ENCODE data around the gene HSH2D. TPM values are rescaled to one million over a fixed set of nuclear protein-coding genes. Genes with fewer than 3 reads are reported as not detected.

The HSH2D gene
- total and polyA plus RNA-seq, 2 of the 13 experiments (the other 11 are each of a cell fraction or from before 2014, with no cell fraction given) = 0.69 to 3.2 TPM

GRCh38 chr19:16193466-16193865 lies 50.0 kb downstream of the HSH2D start (continued):
- TF ChIP-seq SUZ12 (IDR thresholded peaks at IDR 0.05; ENCODE audit: low read depth, low read length) (no peak), ONECUT2 (CRISPR knock-in tag; IDR thresholded peaks at IDR 0.05) (no peak), PCBP2 (optimal IDR thresholded peaks at IDR 0.05; ENCODE audit: low read depth, low read length, poor library complexity, severe bottlenecking) (no peak), SIX1 (CRISPR knock-in tag; IDR thresholded peaks at IDR 0.05; ENCODE audit: borderline replicate concordance) (no peak), SMARCC2 (IDR thresholded peaks at IDR 0.05) (no peak), AKAP8 (CRISPR knock-in tag; IDR thresholded peaks at IDR 0.05) (no peak), ZBTB44 (CRISPR knock-in tag; IDR thresholded peaks at IDR 0.05) (no peak), TEF (CRISPR knock-in tag; IDR thresholded peaks at IDR 0.05) (no peak)

- Histone ChIP-seq H4K20me1 (ENCODE audit: insufficient read depth, low read length) (no peaks in the 10 kb centered on the region), H3K36me3 (replicated peaks in 1 of 2; ENCODE audit: control insufficient read depth in 1 of 2, insufficient read depth in 2 of 2, low read length in 2 of 2) (peaks cover 2 to 9% of the 10 kb centered on the region in 2 experiments; a peak in 3 of 5 replicates), H3K9me3 (ENCODE audit: low read length) (no peaks in the 10 kb centered on the region), H2AFZ (ENCODE audit: low read length) (peak overlapping the region; percentile 92), H3K9ac (ENCODE audit: insufficient read depth, low read depth, low read length) (peak overlapping the region; percentile 83), H3K27me3 (ENCODE audit: control insufficient read depth in 1 of 2, insufficient read depth in 2 of 2, low read length in 2 of 2) (no peaks in the 10 kb centered on the region; a peak in 1 of 5 replicates), H3K4me3 (replicated peaks in 1 of 3; ENCODE audit: insufficient read depth in 1 of 3, low read depth in 2 of 3, low read length in 3 of 3) (peak overlapping the region; percentile 49 to 80 (median 62)), H3K4me2 (ENCODE audit: low read depth, low read length) (peak overlapping the region; percentile 98), H3K4me1 (ENCODE audit: insufficient read depth, low read length) (peaks cover 46% of the 10 kb centered on the region), H3K79me2 (ENCODE audit: insufficient read depth, low read length) (peaks cover 23% of the 10 kb centered on the region), H3K27ac (ENCODE audit: extremely low read length, insufficient read depth, low read length) (peak overlapping the region; percentile 82)
- FAIRE-seq = no peak
- intact Hi-C loops (cut with micrococcal nuclease; ENCODE audit: unreplicated experiment) = loop anchor here (1.0 kb wide), 1 partner anchor 12 kb away; the partner anchor contains the start of gene FAM32A
- ChIA-PET POLR2A (interaction anchor here (0.5 to 4.5 kb wide), 5 partner anchors 9 to 988 kb away, joined by 3 to 44 read pairs (median 3); partner anchors contain the start of gene FAM32A), CTCF (ENCODE audit: low intra/inter-chr PET ratio, low total read pairs) (no interaction called here)
- 4% methylated on average over 2 of the region's 2 CpGs for WGBS (ENCODE audit: low lambda C conversion rate)
- no peak for ATAC-seq
- in situ Hi-C loops (cut with HindIII; ENCODE audit: extremely low pct_ligation_motif_present, low pct_unique_long_range_greater_than_20kb) = no loop called here
- TSS peak; percentile 91 for BruUV-seq (replicated peaks)
- DNase-seq (ENCODE audit: low spot score) = peak; percentile 61
- no peak for TF ChIP-seq ZSCAN21 (CRISPR knock-in tag; IDR thresholded peaks at IDR 0.05; ENCODE audit: borderline replicate concordance)
- 0 out of 2 replicates have a peak, but pooled peaks have one; percentile 48 for TF ChIP-seq ZNF354B (CRISPR knock-in tag; IDR thresholded peaks at IDR 0.05)
- peak; percentile 15; the same call in 1 of the 2 replicates for TF ChIP-seq TBX2 (CRISPR knock-in tag; IDR thresholded peaks at IDR 0.05; ENCODE audit: borderline replicate concordance)
- no peak for TF ChIP-seq MIER3 (CRISPR knock-in tag; IDR thresholded peaks at IDR 0.05; ENCODE audit: borderline replicate concordance)
- 0 out of 2 replicates have a peak, but pooled peaks have one; percentile 60 for TF ChIP-seq ZNF224 (CRISPR knock-in tag; IDR thresholded peaks at IDR 0.05)
- TF ChIP-seq ATF3 (CRISPR knock-in tag; IDR thresholded peaks at IDR 0.05) = no peak
- TF ChIP-seq TEAD3 (CRISPR knock-in tag; optimal IDR thresholded peaks at IDR 0.05; ENCODE audit: borderline replicate concordance) = peak; percentile 22
- no peak for TF ChIP-seq ATF5 (CRISPR knock-in tag; IDR thresholded peaks at IDR 0.05; ENCODE audit: low read depth)
- TF ChIP-seq ZNF44 (CRISPR knock-in tag; IDR thresholded peaks at IDR 0.05) = 0 out of 2 replicates have a peak, but pooled peaks have one; percentile 64
- no peak for TF ChIP-seq CERS6 (CRISPR knock-in tag; IDR thresholded peaks at IDR 0.05)
Observed at GRCh38 chr19:16197188-16197621, 53.7 kb downstream of the HSH2D start.
